H9 (cell line): Measurements from ENCODE around the gene CDK14. TPM values are rescaled to one million over a fixed set of nuclear protein-coding genes. Genes with fewer than 3 reads are reported as not detected.

Experiments
- DNase-seq: peaks from one replicate; pipeline ENCODE4 v3.0.0-alpha.2; 2017
- H2AFZ ChIP-seq: one replicate; pipeline ENCODE4 v1.6.1; 2013; ENCODE audit warnings: mild to moderate bottlenecking, low read length, control low read depth, moderate library complexity
- H2AK5ac ChIP-seq: 2 replicates; pipeline ENCODE4 v1.6.1; 2013; ENCODE audit warnings: low read length, control low read depth, mixed read lengths; ENCODE audit not compliant: insufficient read length
- H2BK120ac ChIP-seq: one replicate; pipeline ENCODE4 v1.6.1; 2013; ENCODE audit warnings: low read depth, mild to moderate bottlenecking, low read length, control low read depth, inconsistent platforms; ENCODE audit not compliant: poor library complexity, severe bottlenecking
- H2BK12ac ChIP-seq: 2 replicates; pipeline ENCODE4 v1.6.1; 2013; ENCODE audit warnings: low read length, control low read depth, mixed read lengths, low read depth; ENCODE audit not compliant: insufficient read length
- H2BK15ac ChIP-seq: 2 replicates; pipeline ENCODE4 v1.6.1; 2013; ENCODE audit warnings: low read depth, low read length, control low read depth
- H2BK20ac ChIP-seq: one replicate; pipeline ENCODE4 v1.6.1; 2013; ENCODE audit warnings: low read depth, mild to moderate bottlenecking, low read length, control low read depth, inconsistent platforms; ENCODE audit not compliant: poor library complexity, severe bottlenecking
- H2BK5ac ChIP-seq: 2 replicates; pipeline ENCODE4 v1.6.1; 2013; ENCODE audit warnings: low read length, control low read depth, mixed read lengths; ENCODE audit not compliant: insufficient read length
- H3K14ac ChIP-seq: 2 replicates; pipeline ENCODE4 v1.6.1; 2013; ENCODE audit warnings: low read length, control low read depth; ENCODE audit not compliant: insufficient read depth
- H3K18ac ChIP-seq: 2 replicates; pipeline ENCODE4 v1.6.1; 2013; ENCODE audit warnings: low read depth, mild to moderate bottlenecking, mixed read lengths, low read length, control low read depth; ENCODE audit not compliant: insufficient read length
- H3K23ac ChIP-seq: 2 replicates; pipeline ENCODE4 v1.6.1; 2013; ENCODE audit warnings: low read length, control low read depth, mixed read lengths, low read depth; ENCODE audit not compliant: insufficient read length
- H3K23me2 ChIP-seq: 2 replicates; pipeline ENCODE4 v1.6.1; 2013; ENCODE audit warnings: low read depth, mild to moderate bottlenecking, mixed read lengths, low read length, control low read depth; ENCODE audit not compliant: insufficient read length, poor library complexity, severe bottlenecking
- H3K27ac ChIP-seq: 2 replicates; pipeline ENCODE4 v1.5.1; 2013; ENCODE audit warnings: low read length, control low read depth, mixed read lengths, low read depth; ENCODE audit not compliant: insufficient read length
- H3K27me3 ChIP-seq: 2 replicates; pipeline ENCODE4 v1.6.1; 2013; ENCODE audit warnings: low read length, control low read depth, inconsistent platforms; ENCODE audit not compliant: insufficient read depth
- H3K4ac ChIP-seq: 2 replicates; pipeline ENCODE4 v1.6.1; 2013; ENCODE audit warnings: low read depth, mild to moderate bottlenecking, control low read depth, inconsistent platforms, low read length, moderate library complexity
- H3K4me1 ChIP-seq: 2 replicates; pipeline ENCODE4 v1.6.1; 2013; ENCODE audit warnings: low read length, control low read depth, inconsistent platforms; ENCODE audit not compliant: insufficient read depth
- H3K4me2 ChIP-seq: 2 replicates; pipeline ENCODE4 v1.6.1; 2013; ENCODE audit warnings: low read length, control low read depth, mixed read lengths; ENCODE audit not compliant: insufficient read length, insufficient read depth
- H3K56ac ChIP-seq: 2 replicates; pipeline ENCODE4 v1.6.1; 2013; ENCODE audit warnings: low read depth, mild to moderate bottlenecking, mixed read lengths, low read length, control low read depth; ENCODE audit not compliant: insufficient read length
- H3K79me1 ChIP-seq: 2 replicates; pipeline ENCODE4 v1.6.1; 2013; ENCODE audit warnings: low read depth, mild to moderate bottlenecking, moderate library complexity, low read length, control low read depth, inconsistent platforms; ENCODE audit not compliant: insufficient read depth, poor library complexity, severe bottlenecking
- H3K79me2 ChIP-seq: 2 replicates; pipeline ENCODE4 v1.6.1; 2013; ENCODE audit warnings: low read length, control low read depth, inconsistent platforms; ENCODE audit not compliant: insufficient read depth
- H3K9ac ChIP-seq: 2 replicates; pipeline ENCODE4 v1.6.1; 2013; ENCODE audit warnings: low read length, control low read depth, mixed read lengths; ENCODE audit not compliant: insufficient read length; ENCODE audit errors: extremely low read depth
- H3K9me3 ChIP-seq: one replicate; pipeline ENCODE4 v1.6.1; 2013; ENCODE audit warnings: low read depth, low read length, inconsistent platforms; ENCODE audit not compliant: control insufficient read depth
- H3T11ph ChIP-seq: one replicate; pipeline ENCODE4 v1.6.1; 2013; ENCODE audit warnings: mild to moderate bottlenecking, low read length, control low read depth, inconsistent platforms
- H4K20me1 ChIP-seq: one replicate; pipeline ENCODE4 v1.6.1; 2013; ENCODE audit not compliant: control insufficient read depth, insufficient read length, insufficient read depth
- H4K5ac ChIP-seq: 2 replicates; pipeline ENCODE4 v1.6.1; 2013; ENCODE audit warnings: low read depth, mild to moderate bottlenecking, mixed read lengths, low read length, control low read depth; ENCODE audit not compliant: insufficient read length
- H4K8ac ChIP-seq: replicated peaks from 2 replicates; pipeline ENCODE4 v1.6.1; 2013; ENCODE audit warnings: low read length, control low read depth, mixed read lengths, low read depth; ENCODE audit not compliant: insufficient read length
- H4K91ac ChIP-seq: 2 replicates; pipeline ENCODE4 v1.6.1; 2013; ENCODE audit warnings: low read depth, mild to moderate bottlenecking, moderate library complexity, mixed read lengths, low read length, control low read depth; ENCODE audit not compliant: insufficient read length
- H3K27ac Mint-ChIP-seq, 3 experiments: 2 replicates in 2 of 3; 3 replicates in 1 of 3; pipeline ENCODE4 v1.8.0; 2020 to 2021; ENCODE audit warnings: mixed read lengths in 3 of 3, mild to moderate bottlenecking in 1 of 3, moderate library complexity in 1 of 3
- H3K27me3 Mint-ChIP-seq: 2 replicates; pipeline ENCODE4 v1.8.0; 2021; ENCODE audit warnings: low read depth, mild to moderate bottlenecking, moderate library complexity, mixed read lengths
- H3K36me3 Mint-ChIP-seq, 3 experiments: 2 replicates in 2 of 3; 3 replicates in 1 of 3; pipeline ENCODE4 v1.8.0; 2020 to 2021; ENCODE audit warnings: low read depth in 3 of 3, mixed read lengths in 3 of 3; ENCODE audit not compliant: insufficient read depth in 1 of 3
- H3K4me1 Mint-ChIP-seq, 2 experiments: 2 replicates each; pipeline ENCODE4 v1.8.0; 2020; ENCODE audit warnings: mixed read lengths in 2 of 2
- H3K4me3 Mint-ChIP-seq, 2 experiments: 2 replicates in 1 of 2; 3 replicates in 1 of 2; pipeline ENCODE4 v1.8.0; 2020 to 2021; ENCODE audit warnings: mild to moderate bottlenecking in 2 of 2, mixed read lengths in 2 of 2, moderate library complexity in 1 of 2
- H3K9me3 Mint-ChIP-seq, 2 experiments: 2 replicates in 1 of 2; 3 replicates in 1 of 2; pipeline ENCODE4 v1.8.0; 2020; ENCODE audit warnings: mild to moderate bottlenecking in 2 of 2, mixed read lengths in 2 of 2, moderate library complexity in 1 of 2
- WGBS: extraction: QIAGEN DNeasy Blood & Tissue Kit; methylation state at CpG from one replicate; pipeline ENCODE4 v1.1.7; 2013; ENCODE audit warnings: missing lambda C conversion rate, low lambda C conversion rate, mixed read lengths; ENCODE audit not compliant: insufficient read length; ENCODE audit errors: extremely low coverage; 5-methylcytosine and 5-hydroxymethylcytosine counted together
- total RNA-seq: library from RNA; stranded (reverse); gene quantifications from 2 replicates; pipeline ENCODE4 v1.2.1, GENCODE V29; 2021
- TF ChIP-seq, protein P1 (sequence below): fragments of 200-600 bp; sonication (generic); conservative IDR thresholded peaks from 3 replicates; pipeline ENCODE4 v1.8.0; 2021; ENCODE audit warnings: antibody characterized with exemption, mild to moderate bottlenecking

CDK14 gene
- total RNA-seq, 1 experiment from 2014 or later: 23.9 TPM

DNA sequence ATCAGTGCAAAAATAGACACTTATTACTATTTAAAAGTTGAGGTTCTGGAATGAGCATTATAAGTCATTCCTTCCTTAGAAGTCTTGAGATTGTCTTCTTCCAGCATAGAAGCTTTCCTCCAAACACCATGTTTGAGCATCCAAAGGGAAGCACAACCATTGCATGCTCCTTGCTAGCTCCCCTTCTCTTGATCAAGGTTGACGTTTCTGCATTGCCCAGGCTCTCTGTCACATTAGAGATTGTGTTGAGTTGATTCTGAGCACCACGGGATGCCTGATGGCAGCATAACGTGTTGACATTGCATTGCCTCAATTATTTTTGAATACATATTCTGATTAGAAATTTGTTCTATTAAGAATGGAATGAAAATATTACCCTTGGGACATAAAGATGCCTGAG is 322.2 kb downstream of the CDK14 start:
- H2BK12ac ChIP-seq: no peak overlapping the region
- no peak overlapping the region for H3K4ac ChIP-seq
- H3K79me2 ChIP-seq: no peaks in the 10 kb centered on the region
- no peak overlapping the region for H4K8ac ChIP-seq
- Mint-ChIP-seq H3K27ac (0 out of 7 replicates have a peak overlapping the region, but pooled peaks of 1 of the 3 experiments have one; percentile 40), H3K4me3 (no peak overlapping the region), H3K36me3 (peaks cover 0 to 7% (median 0%) of the 10 kb centered on the region in 3 experiments; a peak in 2 of 7 replicates), H3K4me1 (peaks cover 12 to 17% of the 10 kb centered on the region in 2 experiments), H3K9me3 (no peaks in the 10 kb centered on the region), H3K27me3 (no peaks in the 10 kb centered on the region)
- WGBS: no CpG with 5 or more reads among the region's 3 CpGs
- no peaks in the 10 kb centered on the region for H3K27me3 ChIP-seq
- no peak overlapping the region for H3K4me2 ChIP-seq
- no peak overlapping the region for H3K56ac ChIP-seq
- H3K23ac ChIP-seq: no peak overlapping the region
- no peak overlapping the region for H4K91ac ChIP-seq
- H3K27ac ChIP-seq: no peak overlapping the region
- H3K23me2 ChIP-seq: no peaks in the 10 kb centered on the region
- no peaks in the 10 kb centered on the region for H3K9me3 ChIP-seq
- H2AFZ ChIP-seq: no peak overlapping the region
- no peak overlapping the region for H3K18ac ChIP-seq
- H2BK120ac ChIP-seq: no peak overlapping the region
- H3K4me1 ChIP-seq: no peaks in the 10 kb centered on the region; the same call in 1 of the 2 replicates
- H3K14ac ChIP-seq: no peak overlapping the region
- no peaks in the 10 kb centered on the region for H3K79me1 ChIP-seq
- no peak overlapping the region for H4K5ac ChIP-seq
- H3K9ac ChIP-seq: no peak overlapping the region
- no peaks in the 10 kb centered on the region for H4K20me1 ChIP-seq
- H3T11ph ChIP-seq: no peak overlapping the region
- H2BK20ac ChIP-seq: no peak overlapping the region
- no peak overlapping the region for H2AK5ac ChIP-seq
- TF ChIP-seq, protein P1, sequence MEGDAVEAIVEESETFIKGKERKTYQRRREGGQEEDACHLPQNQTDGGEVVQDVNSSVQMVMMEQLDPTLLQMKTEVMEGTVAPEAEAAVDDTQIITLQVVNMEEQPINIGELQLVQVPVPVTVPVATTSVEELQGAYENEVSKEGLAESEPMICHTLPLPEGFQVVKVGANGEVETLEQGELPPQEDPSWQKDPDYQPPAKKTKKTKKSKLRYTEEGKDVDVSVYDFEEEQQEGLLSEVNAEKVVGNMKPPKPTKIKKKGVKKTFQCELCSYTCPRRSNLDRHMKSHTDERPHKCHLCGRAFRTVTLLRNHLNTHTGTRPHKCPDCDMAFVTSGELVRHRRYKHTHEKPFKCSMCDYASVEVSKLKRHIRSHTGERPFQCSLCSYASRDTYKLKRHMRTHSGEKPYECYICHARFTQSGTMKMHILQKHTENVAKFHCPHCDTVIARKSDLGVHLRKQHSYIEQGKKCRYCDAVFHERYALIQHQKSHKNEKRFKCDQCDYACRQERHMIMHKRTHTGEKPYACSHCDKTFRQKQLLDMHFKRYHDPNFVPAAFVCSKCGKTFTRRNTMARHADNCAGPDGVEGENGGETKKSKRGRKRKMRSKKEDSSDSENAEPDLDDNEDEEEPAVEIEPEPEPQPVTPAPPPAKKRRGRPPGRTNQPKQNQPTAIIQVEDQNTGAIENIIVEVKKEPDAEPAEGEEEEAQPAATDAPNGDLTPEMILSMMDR: no peak
- no peak for DNase-seq
- H2BK5ac ChIP-seq: no peak overlapping the region
- H2BK15ac ChIP-seq: no peak overlapping the region
